DMS114 treated with DMSO at 0.1 percent for 48 hours (cell line): Measurements from ENCODE around the gene SRD5A3.
A peak's percentile ranks its signal among the peaks of the same experiment; 100 is the strongest.

Experiments
- DNase-seq: peaks from one replicate; lab custom pipeline; 2025; ENCODE audit not compliant: unreplicated experiment; lab: John Stamatoyannopoulos, UW

SRD5A3 gene

GRCh38 chr4:55406545-55406944 lies 60.5 kb downstream of the SRD5A3 start:
- DNase-seq = no peak

- DNase-seq = no peak
Measured at GRCh38 chr4:55407119-55407518, 61.1 kb downstream of the SRD5A3 start.

GRCh38 chr4:55407764-55408163 lies 61.7 kb downstream of the SRD5A3 start:
- DNase-seq = no peak

DNA sequence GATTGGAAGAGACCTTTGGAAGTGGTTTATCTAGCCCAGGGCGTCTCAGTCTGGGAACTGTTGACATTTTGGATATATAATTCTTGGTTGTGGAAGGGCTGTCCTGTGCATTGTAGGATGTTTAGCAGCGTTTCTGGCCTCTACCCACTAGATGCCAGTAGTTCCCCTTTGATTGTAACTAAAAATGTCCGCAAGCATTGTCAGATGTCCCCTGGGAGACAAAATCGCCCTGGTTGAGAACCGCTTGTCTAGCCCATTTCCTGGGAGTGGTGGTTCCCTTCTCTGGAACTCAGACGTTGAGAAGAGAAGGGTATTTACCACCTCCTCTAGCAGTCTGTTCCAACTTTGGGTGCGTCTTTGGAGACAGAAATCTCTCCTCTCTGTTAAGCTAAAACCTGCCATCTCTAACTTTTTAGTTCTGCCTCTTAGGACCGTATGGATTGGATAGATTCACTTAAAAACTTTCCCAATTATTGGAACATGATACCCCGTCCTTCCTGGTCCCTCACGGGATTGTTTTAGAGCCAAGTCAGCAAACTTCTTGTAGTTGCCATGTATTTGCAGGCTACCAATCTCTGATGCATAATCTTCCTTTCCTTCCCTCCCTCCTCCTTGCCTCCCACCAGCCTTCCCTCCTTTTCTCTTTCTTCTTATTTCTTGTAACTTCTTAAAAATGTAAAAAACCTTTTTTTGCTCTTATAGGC lies 63.6 kb downstream of the SRD5A3 start:
- DNase-seq = peak; percentile 6

- no peak for DNase-seq
Measured at GRCh38 chr4:55410431-55410830, 64.4 kb downstream of the SRD5A3 start.

GRCh38 chr4:55411621-55412020 lies 65.6 kb downstream of the SRD5A3 start:
- no peak for DNase-seq

GRCh38 chr4:55416176-55416575 lies 70.1 kb downstream of the SRD5A3 start:
- no peak for DNase-seq
